Smooth muscle cell (in vitro differentiated cells): ENCODE measurements around the gene MYO1A. TPM values are rescaled to one million over a fixed set of nuclear protein-coding genes. Genes with fewer than 3 reads are reported as not detected.

ENCODE experiments used
- DNase-seq: peaks from one replicate; lab custom pipeline; 2025; ENCODE audit not compliant: unreplicated experiment; lab: John Stamatoyannopoulos, UW
- H2AFZ ChIP-seq: fragments of 200-600 bp; sonication (generic); 2 replicates; pipeline ENCODE4 v1.6.0; 2016; ENCODE audit warnings: antibody characterized with exemption, low read depth, mild to moderate bottlenecking
- H3F3A ChIP-seq: fragments of 200-600 bp; sonication (generic); 2 replicates; pipeline ENCODE4 v1.6.0; 2017; ENCODE audit warnings: antibody characterized with exemption, low read depth
- H3K27ac ChIP-seq: fragments of 200-600 bp; sonication (generic); 2 replicates; pipeline ENCODE4 v1.5.1; 2016; ENCODE audit warnings: low read depth, mild to moderate bottlenecking
- H3K27me3 ChIP-seq: fragments of 200-600 bp; sonication (generic); 2 replicates; pipeline ENCODE4 v1.6.1; 2016; ENCODE audit warnings: low read depth, mild to moderate bottlenecking
- H3K36me3 ChIP-seq: fragments of 200-600 bp; sonication (generic); 2 replicates; pipeline ENCODE4 v1.5.1; 2016; ENCODE audit warnings: low read depth
- H3K4me1 ChIP-seq: fragments of 200-600 bp; sonication (generic); 2 replicates; pipeline ENCODE4 v1.5.1; 2016; ENCODE audit warnings: low read depth
- H3K4me2 ChIP-seq: fragments of 200-600 bp; sonication (generic); 2 replicates; pipeline ENCODE4 v1.6.0; 2016; ENCODE audit warnings: mild to moderate bottlenecking
- H3K4me3 ChIP-seq: fragments of 200-600 bp; sonication (generic); 2 replicates; pipeline ENCODE4 v1.5.1; 2016; ENCODE audit warnings: mild to moderate bottlenecking
- H3K79me2 ChIP-seq: fragments of 200-600 bp; sonication (generic); 2 replicates; pipeline ENCODE4 v1.6.0; 2016; ENCODE audit warnings: low read depth, mild to moderate bottlenecking
- H3K9ac ChIP-seq: fragments of 200-600 bp; sonication (generic); 2 replicates; pipeline ENCODE4 v1.6.0; 2016; ENCODE audit warnings: low read depth
- H3K9me3 ChIP-seq: fragments of 200-600 bp; sonication (generic); replicated peaks from 2 replicates; pipeline ENCODE4 v1.5.1; 2016; ENCODE audit warnings: low read depth
- H4K20me1 ChIP-seq: fragments of 200-600 bp; sonication (generic); 2 replicates; pipeline ENCODE4 v1.6.0; 2016; ENCODE audit warnings: low read depth
- WGBS: methylation state at CpG from one replicate; pipeline ENCODE4 v1.1.7; 2016; ENCODE audit warnings: low lambda C conversion rate; 5-methylcytosine and 5-hydroxymethylcytosine counted together
- polyA plus RNA-seq: library from polyadenylated mRNA; unstranded; fragments of >200 nt; fragmentation: Nextera tagmentation; extraction: Ambion mirVana; gene quantifications from 2 replicates; pipeline ENCODE4 v1.2.1, GENCODE V29; 2016
- total RNA-seq: library from RNA; depleted of rRNA; stranded (reverse); fragments of >200 nt; gene quantifications from 2 replicates; pipeline ENCODE4 v1.2.3, GENCODE V29; 2014
- TF ChIP-seq, protein P1 (sequence below): fragments of 200-600 bp; sonication (generic); IDR thresholded peaks from 2 replicates; pipeline ENCODE4 v1.5.1; 2017; ENCODE audit warnings: borderline replicate concordance, mild to moderate bottlenecking, antibody characterized with exemption; ENCODE audit not compliant: insufficient read depth, poor library complexity, severe bottlenecking

Gene MYO1A
- total and polyA plus RNA-seq, 2 experiments from 2014 or later: not detected

DNA sequence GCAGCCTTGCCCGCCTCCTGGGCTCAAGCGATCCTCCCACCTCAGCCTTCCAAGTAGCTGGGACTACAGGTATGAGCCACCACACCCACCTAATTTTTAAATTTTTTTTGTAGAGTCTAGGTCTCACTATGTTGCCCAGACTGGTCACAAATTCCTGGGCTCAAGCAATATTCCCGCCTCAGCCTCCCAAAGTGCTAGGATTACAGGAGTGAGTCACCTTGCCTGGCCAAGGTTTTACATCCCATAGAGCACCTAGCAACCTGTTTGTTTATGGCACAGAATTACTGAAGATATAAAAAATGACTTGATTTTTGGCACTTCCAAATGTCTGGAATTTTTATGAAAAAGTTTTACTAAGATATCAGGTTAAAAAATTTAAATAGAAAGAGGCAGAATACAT, 16.5 kb downstream of the MYO1A start:
- Histone ChIP-seq H3K4me1 (no peaks in the 10 kb centered on the region), H3K36me3 (no peaks in the 10 kb centered on the region)

DNA sequence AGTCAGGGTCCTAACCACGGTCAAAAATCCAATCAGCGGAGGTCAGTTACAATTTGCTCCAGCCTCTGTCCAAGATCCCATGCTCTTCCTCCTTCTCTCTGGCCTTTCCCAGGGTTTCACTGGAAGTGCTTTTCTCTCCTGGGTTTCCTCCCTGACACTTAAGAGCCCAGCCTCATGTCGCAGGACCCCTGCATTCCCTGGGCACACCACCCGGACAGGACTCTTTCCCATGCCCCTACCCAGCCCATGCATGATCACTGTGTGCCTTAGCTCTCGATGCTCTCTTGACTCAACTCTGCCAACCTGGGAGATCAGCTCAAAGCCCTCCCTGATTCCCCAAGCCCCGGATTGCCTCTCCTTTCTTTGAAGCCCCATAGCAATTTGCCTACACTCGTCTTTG, 18.1 kb downstream of the MYO1A start:
- Histone ChIP-seq H3K9ac (no peak overlapping the region), H3K36me3 (no peaks in the 10 kb centered on the region), H3K4me3 (no peak overlapping the region), H3K27me3 (no peaks in the 10 kb centered on the region), H4K20me1 (no peaks in the 10 kb centered on the region), H3K9me3 (no peaks in the 10 kb centered on the region), H3K79me2 (no peaks in the 10 kb centered on the region), H2AFZ (no peak overlapping the region), H3K4me2 (no peak overlapping the region), H3K27ac (no peak overlapping the region), H3K4me1 (peaks cover 4% of the 10 kb centered on the region), H3F3A (no peaks in the 10 kb centered on the region)
- no peak for DNase-seq
- TF ChIP-seq, protein P1, sequence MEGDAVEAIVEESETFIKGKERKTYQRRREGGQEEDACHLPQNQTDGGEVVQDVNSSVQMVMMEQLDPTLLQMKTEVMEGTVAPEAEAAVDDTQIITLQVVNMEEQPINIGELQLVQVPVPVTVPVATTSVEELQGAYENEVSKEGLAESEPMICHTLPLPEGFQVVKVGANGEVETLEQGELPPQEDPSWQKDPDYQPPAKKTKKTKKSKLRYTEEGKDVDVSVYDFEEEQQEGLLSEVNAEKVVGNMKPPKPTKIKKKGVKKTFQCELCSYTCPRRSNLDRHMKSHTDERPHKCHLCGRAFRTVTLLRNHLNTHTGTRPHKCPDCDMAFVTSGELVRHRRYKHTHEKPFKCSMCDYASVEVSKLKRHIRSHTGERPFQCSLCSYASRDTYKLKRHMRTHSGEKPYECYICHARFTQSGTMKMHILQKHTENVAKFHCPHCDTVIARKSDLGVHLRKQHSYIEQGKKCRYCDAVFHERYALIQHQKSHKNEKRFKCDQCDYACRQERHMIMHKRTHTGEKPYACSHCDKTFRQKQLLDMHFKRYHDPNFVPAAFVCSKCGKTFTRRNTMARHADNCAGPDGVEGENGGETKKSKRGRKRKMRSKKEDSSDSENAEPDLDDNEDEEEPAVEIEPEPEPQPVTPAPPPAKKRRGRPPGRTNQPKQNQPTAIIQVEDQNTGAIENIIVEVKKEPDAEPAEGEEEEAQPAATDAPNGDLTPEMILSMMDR: no peak
- WGBS: 86% methylated on average over 7 of the region's 7 CpGs

More for the DNA sequence above, 16.5 kb downstream of the MYO1A start:
- Histone ChIP-seq H2AFZ (no peak overlapping the region), H3K4me2 (no peak overlapping the region), H3K9ac (no peak overlapping the region), H4K20me1 (no peaks in the 10 kb centered on the region), H3K27ac (no peak overlapping the region), H3K27me3 (no peaks in the 10 kb centered on the region), H3K79me2 (no peaks in the 10 kb centered on the region), H3K4me3 (no peak overlapping the region), H3F3A (no peaks in the 10 kb centered on the region), H3K9me3 (no peaks in the 10 kb centered on the region)
- 84% methylated on average over 3 of the region's 3 CpGs for WGBS
- no peak for DNase-seq
- TF ChIP-seq, protein P1: no peak

DNA sequence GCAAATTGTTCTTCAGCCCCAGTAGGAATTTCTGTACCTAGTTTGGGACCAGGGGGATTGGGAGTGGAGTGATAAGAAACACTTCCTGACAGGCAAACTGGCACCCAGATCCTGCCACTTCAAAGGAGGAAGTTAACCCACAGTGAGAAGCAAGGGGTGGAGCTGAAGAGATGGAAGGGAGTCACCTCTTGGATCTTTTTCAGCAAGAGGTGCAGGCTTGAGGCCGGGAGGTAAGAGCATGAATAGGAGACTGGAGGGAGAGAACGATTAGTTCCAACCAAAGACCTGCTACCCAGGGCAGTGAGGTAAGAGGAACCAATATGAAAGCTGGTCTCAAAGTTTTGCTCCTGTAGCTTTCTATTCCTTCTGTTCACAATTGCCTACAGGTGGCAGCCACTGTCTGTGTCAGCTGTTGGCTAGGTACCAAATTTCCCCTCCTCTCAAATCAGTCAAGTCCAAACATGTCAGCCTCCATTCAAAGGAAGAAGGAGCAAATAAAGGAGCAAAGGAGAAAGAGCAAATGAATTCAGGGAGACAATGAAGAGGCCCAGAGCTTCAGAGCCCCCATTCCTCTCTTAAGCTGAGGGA, 18.7 kb downstream of the MYO1A start:
- Histone ChIP-seq H3K4me2 (no peak overlapping the region), H3K79me2 (no peaks in the 10 kb centered on the region), H4K20me1 (no peaks in the 10 kb centered on the region), H3K9me3 (no peaks in the 10 kb centered on the region), H3K4me3 (no peak overlapping the region), H2AFZ (no peak overlapping the region), H3F3A (no peaks in the 10 kb centered on the region), H3K27me3 (no peaks in the 10 kb centered on the region), H3K36me3 (no peaks in the 10 kb centered on the region), H3K9ac (no peak overlapping the region), H3K27ac (no peak overlapping the region), H3K4me1 (peaks cover 4% of the 10 kb centered on the region)
- TF ChIP-seq, protein P1: no peak
- DNase-seq: no peak
- WGBS: 82% methylated on average over 2 of the region's 2 CpGs

DNA sequence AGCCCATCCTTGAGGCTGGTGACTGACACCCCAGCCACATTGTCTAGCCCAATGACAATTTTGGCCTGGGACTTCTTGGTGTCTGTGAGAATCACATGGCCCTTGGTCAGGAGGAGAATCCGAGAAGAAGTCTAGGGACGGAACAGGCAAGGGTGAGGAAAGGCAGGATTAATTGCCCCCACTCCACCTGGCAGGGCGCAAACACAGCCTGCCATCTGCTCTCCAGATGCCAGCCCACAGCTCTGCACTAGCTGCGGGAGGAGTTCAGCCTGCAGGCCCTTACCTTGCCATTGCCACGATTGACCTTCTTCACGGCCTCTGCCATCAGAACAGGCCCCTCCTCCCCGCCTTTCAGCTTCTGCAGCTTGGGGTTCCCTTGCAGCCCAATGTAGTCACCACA, 20.5 kb downstream of the MYO1A start:
- H3K4me2 ChIP-seq: no peak overlapping the region
- H4K20me1 ChIP-seq: no peaks in the 10 kb centered on the region
- H3K27me3 ChIP-seq: no peaks in the 10 kb centered on the region
- DNase-seq: no peak
- H3K9me3 ChIP-seq: no peaks in the 10 kb centered on the region
- H3K4me3 ChIP-seq: no peak overlapping the region
- peaks cover 4% of the 10 kb centered on the region for H3K4me1 ChIP-seq
- H3K9ac ChIP-seq: no peak overlapping the region
- H3F3A ChIP-seq: no peaks in the 10 kb centered on the region
- no peaks in the 10 kb centered on the region for H3K36me3 ChIP-seq
- WGBS: 91% methylated on average over 7 of the region's 7 CpGs
- H3K27ac ChIP-seq: no peak overlapping the region
- no peaks in the 10 kb centered on the region for H3K79me2 ChIP-seq
- no peak overlapping the region for H2AFZ ChIP-seq
- TF ChIP-seq, protein P1: no peak
